CD14-positive monocyte (primary cell): Measurements from ENCODE around the gene SCMH1. TPM values are rescaled to one million over a fixed set of nuclear protein-coding genes. Genes with fewer than 3 reads are reported as not detected.

ENCODE experiments used
- DNase-seq, 3 donors: peaks; one replicate each; pipeline ENCODE4 v3.0.0-alpha.2; 2011 to 2022
- H2AFZ ChIP-seq: 2 replicates; pipeline ENCODE4 v1.6.0; 2012; ENCODE audit warnings: mild to moderate bottlenecking, low read depth, low read length, inconsistent platforms; ENCODE audit not compliant: insufficient read depth, poor library complexity, severe bottlenecking
- H3K27ac ChIP-seq, 2 donors: 1 replicate in 1 of 2; 2 replicates in 1 of 2; pipeline ENCODE4 v1.5.1; 2012 to 2013; ENCODE audit warnings: low read length in 2 of 2, control low read depth in 1 of 2, inconsistent platforms in 1 of 2, low read depth in 1 of 2, mild to moderate bottlenecking in 1 of 2
- H3K27me3 ChIP-seq, 2 donors: one replicate each; pipeline versions ENCODE4 v1.6.0 to v1.6.1; 2011 to 2013; ENCODE audit warnings: low read length in 2 of 2; ENCODE audit not compliant: control insufficient read depth in 2 of 2, insufficient read depth in 2 of 2
- H3K36me3 ChIP-seq, 2 donors: replicated peaks in 1 of 2; 1 replicate in 1 of 2; 2 replicates in 1 of 2; pipeline versions ENCODE4 v1.5.1 to v1.6.1; 2012 to 2013; ENCODE audit warnings: low read length in 2 of 2, control low read depth in 1 of 2, inconsistent platforms in 1 of 2, mild to moderate bottlenecking in 1 of 2; ENCODE audit not compliant: insufficient read depth in 2 of 2, control insufficient read depth in 1 of 2
- H3K4me1 ChIP-seq, 2 donors: 1 replicate in 1 of 2; 2 replicates in 1 of 2; pipeline versions ENCODE4 v1.5.1 to v1.6.1; 2012 to 2013; ENCODE audit warnings: low read length in 2 of 2, control low read depth in 1 of 2, inconsistent platforms in 1 of 2, mild to moderate bottlenecking in 1 of 2, moderate library complexity in 1 of 2; ENCODE audit not compliant: insufficient read depth in 2 of 2, control insufficient read depth in 1 of 2
- H3K4me2 ChIP-seq: replicated peaks from 2 replicates; pipeline ENCODE3; 2012; ENCODE audit warnings: low read length, moderate library complexity, mild to moderate bottlenecking; ENCODE audit not compliant: poor library complexity, severe bottlenecking; ENCODE audit errors: extremely low read depth
- H3K4me3 ChIP-seq, 3 experiments: fragments of 200-600 bp in 1 of 3; sonication (generic) in 1 of 3; replicated peaks in 1 of 3; 1 replicate in 2 of 3; 2 replicates in 1 of 3; pipeline ENCODE4 v1.5.1; 2011 to 2013; ENCODE audit warnings: low read length in 3 of 3, mild to moderate bottlenecking in 3 of 3, control low read depth in 2 of 3, low read depth in 2 of 3, inconsistent platforms in 1 of 3, moderate library complexity in 1 of 3
- H3K79me2 ChIP-seq: 2 replicates; pipeline ENCODE4 v1.6.0; 2012; ENCODE audit warnings: mild to moderate bottlenecking, control low read depth, inconsistent platforms, low read length, moderate library complexity; ENCODE audit not compliant: insufficient read depth
- H3K9ac ChIP-seq: 2 replicates; pipeline ENCODE4 v1.6.0; 2017; ENCODE audit warnings: low read length, mild to moderate bottlenecking; ENCODE audit not compliant: insufficient read depth, poor library complexity, severe bottlenecking
- H3K9me3 ChIP-seq, 2 donors: replicated peaks in 1 of 2; 1 replicate in 1 of 2; 2 replicates in 1 of 2; pipeline versions ENCODE4 v1.5.1 to v1.6.1; 2012 to 2013; ENCODE audit warnings: low read length in 2 of 2, control low read depth in 1 of 2; ENCODE audit not compliant: control insufficient read depth in 1 of 2, insufficient read depth in 1 of 2
- H4K20me1 ChIP-seq: 2 replicates; pipeline ENCODE4 v1.6.0; 2012; ENCODE audit warnings: mild to moderate bottlenecking, low read length, control low read depth, moderate library complexity; ENCODE audit not compliant: insufficient read depth
- H3K27ac Mint-ChIP-seq, 7 donors: one replicate each; pipeline ENCODE4 v1.8.0; 2020; ENCODE audit warnings: mild to moderate bottlenecking in 7 of 7, mixed read lengths in 7 of 7, moderate library complexity in 6 of 7, inconsistent platforms in 2 of 7
- H3K27me3 Mint-ChIP-seq, 3 donors: one replicate each; pipeline ENCODE4 v1.8.0; 2021 to 2022; ENCODE audit warnings: low read depth in 3 of 3, mild to moderate bottlenecking in 3 of 3, mixed read lengths in 3 of 3, moderate library complexity in 3 of 3, inconsistent platforms in 1 of 3
- H3K36me3 Mint-ChIP-seq, 2 donors: one replicate each; pipeline ENCODE4 v1.8.0; 2020; ENCODE audit warnings: mixed read lengths in 2 of 2, inconsistent platforms in 1 of 2, mild to moderate bottlenecking in 1 of 2
- H3K4me1 Mint-ChIP-seq: one replicate; pipeline ENCODE4 v1.8.0; 2020; ENCODE audit warnings: mild to moderate bottlenecking, mixed read lengths
- H3K4me3 Mint-ChIP-seq, 2 donors: one replicate each; pipeline ENCODE4 v1.8.0; 2020; ENCODE audit warnings: mild to moderate bottlenecking in 2 of 2, mixed read lengths in 2 of 2, moderate library complexity in 1 of 2
- H3K9me3 Mint-ChIP-seq, 7 donors: one replicate each; pipeline ENCODE4 v1.8.0; 2020 to 2022; ENCODE audit warnings: mixed read lengths in 7 of 7, mild to moderate bottlenecking in 6 of 7, moderate library complexity in 6 of 7, inconsistent platforms in 2 of 7
- WGBS: methylation state at CpG from one replicate; pipeline ENCODE4 v1.1.5; 2013; ENCODE audit warnings: missing lambda C conversion rate; ENCODE audit not compliant: insufficient coverage; 5-methylcytosine and 5-hydroxymethylcytosine counted together
- intact Hi-C, 2 donors: fragments of 100-400 bp; cut with micrococcal nuclease; formaldehyde crosslinking; loops; one replicate each; pipeline versions ENCODE4 v1.15.0 to v1.15.1; 2023
- polyA plus RNA-seq, 3 donors: library from polyadenylated mRNA; depleted of rRNA in 1 of 3; unstranded in 2 of 3; stranded (reverse) in 1 of 3; fragments of 300-500 nt in 2 of 3; fragments of >200 nt in 1 of 3; fragmentation: Illumina TruSeq in 2 of 3; gene quantifications; 1 replicate in 2 of 3; 2 replicates in 1 of 3; pipeline ENCODE4 v1.2.3, GENCODE V29; 2012 to 2021
- TF ChIP-seq, protein P1 (sequence below): fragments of 200-600 bp; IDR thresholded peaks from one replicate; pipeline ENCODE4 v1.8.0; 2022; ENCODE audit warnings: antibody characterized with exemption, mild to moderate bottlenecking

The SCMH1 gene
- polyA plus RNA-seq, 3 donors, result 0.66 to 12.7 (median 0.74) TPM

DNA sequence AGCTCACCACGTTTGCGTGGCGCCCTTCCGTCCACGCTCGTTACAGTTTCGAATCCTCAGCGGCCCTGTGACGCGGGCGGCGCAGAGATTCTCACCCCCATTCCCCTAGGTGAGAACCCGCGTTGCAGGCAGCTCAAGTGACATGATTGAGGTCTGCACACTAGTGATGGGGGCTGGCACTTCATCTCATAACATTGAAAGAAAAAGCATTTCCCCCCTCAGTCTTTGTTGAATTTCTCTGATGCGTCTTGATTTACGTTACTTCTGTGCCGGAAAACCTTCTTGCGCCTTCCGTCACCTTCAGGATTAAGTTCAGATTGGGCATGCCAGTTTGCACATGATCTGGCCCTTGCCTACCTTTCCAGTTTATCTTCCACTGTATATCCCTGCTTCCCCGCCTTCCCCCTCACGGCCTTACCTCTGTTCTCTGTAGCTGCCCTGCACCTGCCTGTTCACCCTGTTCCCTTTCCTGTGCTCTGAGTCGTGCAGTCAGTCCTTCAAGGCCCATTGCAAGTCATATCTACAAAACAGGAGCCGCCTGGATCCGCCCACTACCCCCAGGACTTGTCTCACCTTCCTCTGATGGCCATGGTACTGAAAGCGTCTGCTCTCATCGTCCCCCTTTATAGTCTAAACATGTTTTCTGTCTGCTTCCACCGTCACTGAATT, 261.5 kb downstream of the SCMH1 start:
- H3K9ac ChIP-seq, result peak overlapping the region; percentile 74
- peak overlapping the region in 6 of 7 donors; percentile 46 to 79 (median 65) for H3K27ac Mint-ChIP-seq
- no peaks in the 10 kb centered on the region for H4K20me1 ChIP-seq
- 37% methylated on average over 26 of the region's 27 CpGs for WGBS
- H3K79me2 ChIP-seq, result peaks cover 38% of the 10 kb centered on the region
- peaks cover 0 to 6% (median 4%) of the 10 kb centered on the region in 3 donors for H3K27me3 Mint-ChIP-seq
- intact Hi-C loops, result no loop called here
- H3K9me3 Mint-ChIP-seq, result peaks cover 0 to 2% (median 0%) of the 10 kb centered on the region in 7 donors
- TF ChIP-seq, protein P1, sequence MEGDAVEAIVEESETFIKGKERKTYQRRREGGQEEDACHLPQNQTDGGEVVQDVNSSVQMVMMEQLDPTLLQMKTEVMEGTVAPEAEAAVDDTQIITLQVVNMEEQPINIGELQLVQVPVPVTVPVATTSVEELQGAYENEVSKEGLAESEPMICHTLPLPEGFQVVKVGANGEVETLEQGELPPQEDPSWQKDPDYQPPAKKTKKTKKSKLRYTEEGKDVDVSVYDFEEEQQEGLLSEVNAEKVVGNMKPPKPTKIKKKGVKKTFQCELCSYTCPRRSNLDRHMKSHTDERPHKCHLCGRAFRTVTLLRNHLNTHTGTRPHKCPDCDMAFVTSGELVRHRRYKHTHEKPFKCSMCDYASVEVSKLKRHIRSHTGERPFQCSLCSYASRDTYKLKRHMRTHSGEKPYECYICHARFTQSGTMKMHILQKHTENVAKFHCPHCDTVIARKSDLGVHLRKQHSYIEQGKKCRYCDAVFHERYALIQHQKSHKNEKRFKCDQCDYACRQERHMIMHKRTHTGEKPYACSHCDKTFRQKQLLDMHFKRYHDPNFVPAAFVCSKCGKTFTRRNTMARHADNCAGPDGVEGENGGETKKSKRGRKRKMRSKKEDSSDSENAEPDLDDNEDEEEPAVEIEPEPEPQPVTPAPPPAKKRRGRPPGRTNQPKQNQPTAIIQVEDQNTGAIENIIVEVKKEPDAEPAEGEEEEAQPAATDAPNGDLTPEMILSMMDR, result no peak
- peaks cover 17% of the 10 kb centered on the region for H3K4me1 Mint-ChIP-seq
- no peak for DNase-seq
- H3K4me3 ChIP-seq, result peak overlapping the region; percentile 39 to 79 (median 60)
- H3K4me3 Mint-ChIP-seq, result peak overlapping the region; percentile 86 to 92
- H3K27me3 ChIP-seq, result no peaks in the 10 kb centered on the region
- no peaks in the 10 kb centered on the region for H3K9me3 ChIP-seq
- peak overlapping the region; percentile 87 for H2AFZ ChIP-seq
- H3K27ac ChIP-seq, result peak overlapping the region in 1 of 2 donors; percentile 51
- H3K36me3 ChIP-seq, result peaks cover 22 to 25% of the 10 kb centered on the region in 2 donors
- H3K36me3 Mint-ChIP-seq, result peaks cover 25 to 26% of the 10 kb centered on the region in 2 donors
- peak overlapping the region; percentile 75 for H3K4me2 ChIP-seq
- H3K4me1 ChIP-seq, result peaks cover 13 to 21% of the 10 kb centered on the region in 2 donors

DNA sequence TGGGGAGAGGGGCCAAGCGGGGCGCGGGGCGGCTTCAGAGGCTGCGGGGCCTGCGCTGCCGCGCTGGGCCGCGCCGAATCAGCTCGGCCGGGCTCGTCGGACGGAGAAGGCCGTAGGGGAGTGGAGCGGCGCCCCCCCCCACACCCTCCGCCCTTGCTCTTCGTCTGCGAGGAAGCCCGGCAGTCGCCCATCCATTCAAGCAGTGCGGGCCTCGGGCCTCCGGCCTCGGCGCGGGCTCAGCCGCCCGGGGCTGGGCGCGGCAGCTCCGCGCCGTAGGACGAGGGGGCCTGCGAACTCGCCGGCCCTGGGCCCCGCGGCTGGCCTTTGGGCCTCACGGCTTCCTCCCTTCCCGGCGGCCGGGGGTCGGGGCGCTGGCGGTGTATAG, 262.0 kb downstream of the SCMH1 start:
- Mint-ChIP-seq H3K4me1 (peaks cover 17% of the 10 kb centered on the region), H3K36me3 (peaks cover 20 to 21% of the 10 kb centered on the region in 2 donors), H3K27ac (peak overlapping the region in 6 of 7 donors; percentile 46 to 79 (median 65)), H3K9me3 (peaks cover 0 to 2% (median 0%) of the 10 kb centered on the region in 7 donors), H3K27me3 (peaks cover 0 to 6% (median 5%) of the 10 kb centered on the region in 3 donors), H3K4me3 (peak overlapping the region; percentile 86 to 92)
- TF ChIP-seq, protein P1, result no peak
- Histone ChIP-seq H3K9me3 (no peaks in the 10 kb centered on the region), H3K27ac (peak overlapping the region in 1 of 2 donors; percentile 81), H4K20me1 (no peaks in the 10 kb centered on the region), H3K27me3 (no peaks in the 10 kb centered on the region), H3K9ac (peak overlapping the region; percentile 74), H2AFZ (peak overlapping the region; percentile 87), H3K4me1 (peaks cover 13 to 21% of the 10 kb centered on the region in 2 donors), H3K4me2 (peak overlapping the region; percentile 75), H3K36me3 (peaks cover 17 to 20% of the 10 kb centered on the region in 2 donors), H3K79me2 (peaks cover 38% of the 10 kb centered on the region), H3K4me3 (peak overlapping the region; percentile 39 to 79 (median 60))
- WGBS, result 0% methylated on average over 50 of the region's 50 CpGs
- DNase-seq, result no peak
- intact Hi-C loops, result no loop called here
